Central memory CD8-positive, alpha-beta T cell (primary cell): ENCODE measurements around the gene TSPAN19.

Experiments
- ATAC-seq: fragments of 150-1000 bp; cut with Tn5 transposase; replicated peaks from 2 replicates; pipeline ENCODE4 v1.10.0; 2022; ENCODE audit warnings: mild to moderate bottlenecking, moderate FRiP score, moderate number of reproducible peaks; ENCODE audit not compliant: poor library complexity, severe bottlenecking; ENCODE audit errors: extremely low read depth
- DNase-seq, 2 donors: peaks; one replicate each; pipeline ENCODE4 v3.0.0; 2021; ENCODE audit warnings: low spot score in 2 of 2
- H3K27ac Mint-ChIP-seq: one replicate; pipeline ENCODE4 v1.8.0; 2022; ENCODE audit warnings: low read depth, mild to moderate bottlenecking, moderate library complexity, mixed read lengths
- H3K27me3 Mint-ChIP-seq: one replicate; pipeline ENCODE4 v1.8.0; 2022; ENCODE audit warnings: mixed read lengths
- H3K36me3 Mint-ChIP-seq: one replicate; pipeline ENCODE4 v1.8.0; 2022; ENCODE audit warnings: mild to moderate bottlenecking, moderate library complexity, mixed read lengths; ENCODE audit not compliant: insufficient read depth
- H3K4me1 Mint-ChIP-seq: one replicate; pipeline ENCODE4 v1.8.0; 2022; ENCODE audit warnings: mixed read lengths
- H3K4me3 Mint-ChIP-seq: one replicate; pipeline ENCODE4 v1.8.0; 2022; ENCODE audit warnings: mild to moderate bottlenecking, moderate library complexity, mixed read lengths
- H3K9me3 Mint-ChIP-seq: one replicate; pipeline ENCODE4 v1.8.0; 2022; ENCODE audit warnings: mixed read lengths

TSPAN19 gene

DNA sequence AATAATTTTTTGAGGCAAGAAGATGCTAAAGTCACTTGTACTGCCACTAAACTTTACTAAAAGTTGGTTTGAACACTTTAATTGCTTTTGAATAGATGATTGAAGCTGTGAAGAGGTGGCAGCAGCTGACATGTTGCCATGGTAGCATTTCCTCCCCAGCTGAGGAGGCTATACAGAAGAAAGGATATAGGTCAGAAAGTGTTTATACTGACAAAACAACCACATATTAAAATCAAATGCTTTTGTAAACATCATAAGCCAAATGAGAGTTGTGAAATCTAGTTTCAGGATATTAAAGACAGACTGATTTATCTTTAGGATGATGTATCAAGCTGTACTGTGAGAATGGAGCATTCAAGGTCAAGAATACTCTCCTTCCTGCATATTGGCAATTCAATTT is 41.7 kb downstream of the TSPAN19 start:
- Mint-ChIP-seq H3K27ac (no peak overlapping the region), H3K4me3 (no peak overlapping the region), H3K27me3 (no peaks in the 10 kb centered on the region), H3K4me1 (no peaks in the 10 kb centered on the region), H3K9me3 (peaks cover 12% of the 10 kb centered on the region), H3K36me3 (no peaks in the 10 kb centered on the region)
- DNase-seq (no peak), ATAC-seq (no peak)

DNA sequence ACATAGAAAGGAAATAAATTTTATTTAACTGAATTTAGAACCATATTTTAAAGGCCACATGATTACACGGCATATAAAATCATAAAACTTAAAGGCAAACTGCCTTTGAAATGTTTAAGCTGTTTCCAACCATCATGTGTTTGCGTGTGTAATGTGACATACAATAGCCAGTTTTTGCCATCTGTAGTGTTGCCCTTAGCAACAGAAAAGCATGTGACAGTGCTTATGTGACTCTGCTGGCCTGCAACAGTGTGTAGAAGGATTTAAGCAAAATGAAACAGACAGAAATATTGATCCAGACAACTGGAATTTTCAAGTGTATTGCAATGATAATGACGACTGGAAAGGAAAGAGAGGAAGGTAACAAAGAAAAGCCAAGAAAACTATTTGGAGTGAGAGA is 49.5 kb downstream of the TSPAN19 start:
- no peaks in the 10 kb centered on the region for H3K27me3 Mint-ChIP-seq
- no peak overlapping the region for H3K27ac Mint-ChIP-seq
- H3K9me3 Mint-ChIP-seq, result peaks cover 9% of the 10 kb centered on the region
- H3K4me1 Mint-ChIP-seq, result no peaks in the 10 kb centered on the region
- H3K4me3 Mint-ChIP-seq, result no peak overlapping the region
- ATAC-seq (no peak), DNase-seq (no peak)
- H3K36me3 Mint-ChIP-seq, result no peaks in the 10 kb centered on the region

DNA sequence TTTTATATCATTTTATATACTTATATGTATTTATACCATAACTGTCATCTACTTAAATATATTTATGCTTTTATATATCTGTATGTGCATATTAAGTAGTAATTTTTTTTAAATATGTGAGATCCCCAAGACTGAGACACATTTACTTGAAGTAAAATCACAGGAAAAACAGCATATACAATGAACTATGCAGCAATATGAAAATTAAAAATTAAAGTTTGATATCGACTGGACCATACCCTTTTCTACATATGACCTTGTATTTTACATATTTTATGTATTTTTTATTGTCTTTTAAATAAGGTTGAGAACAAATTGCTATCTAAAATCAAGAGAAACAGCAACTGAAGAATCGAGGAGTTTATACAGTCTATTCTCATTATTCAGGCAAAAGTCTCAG is 50.0 kb downstream of the TSPAN19 start:
- Mint-ChIP-seq H3K4me1 (no peaks in the 10 kb centered on the region), H3K27me3 (no peaks in the 10 kb centered on the region), H3K36me3 (no peaks in the 10 kb centered on the region), H3K9me3 (peaks cover 14% of the 10 kb centered on the region), H3K4me3 (no peak overlapping the region), H3K27ac (no peak overlapping the region)
- DNase-seq (no peak), ATAC-seq (no peak)

DNA sequence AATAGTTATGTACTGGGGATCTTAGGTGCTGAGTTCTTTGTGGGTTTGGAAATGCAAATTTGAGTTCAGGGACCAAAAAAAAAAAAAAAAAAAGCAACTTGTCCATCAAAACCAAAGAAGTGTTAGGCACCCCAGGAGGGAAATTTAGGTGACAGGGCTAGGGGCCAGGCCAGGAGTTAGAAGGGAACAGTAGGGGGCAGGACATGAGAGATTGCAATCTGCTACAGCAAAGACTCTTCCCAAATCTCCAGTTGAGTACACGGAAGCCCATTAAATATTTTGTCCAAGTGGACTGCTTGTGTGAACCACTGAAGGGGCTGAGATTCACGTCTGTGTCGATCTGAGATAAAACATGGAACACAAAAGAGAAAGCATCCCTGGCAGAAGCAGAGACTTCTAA is 52.8 kb downstream of the TSPAN19 start:
- H3K9me3 Mint-ChIP-seq, result peaks cover 14% of the 10 kb centered on the region
- no peak overlapping the region for H3K27ac Mint-ChIP-seq
- no peak for DNase-seq
- H3K36me3 Mint-ChIP-seq, result no peaks in the 10 kb centered on the region
- H3K27me3 Mint-ChIP-seq, result no peaks in the 10 kb centered on the region
- ATAC-seq, result no peak
- no peaks in the 10 kb centered on the region for H3K4me1 Mint-ChIP-seq
- no peak overlapping the region for H3K4me3 Mint-ChIP-seq

DNA sequence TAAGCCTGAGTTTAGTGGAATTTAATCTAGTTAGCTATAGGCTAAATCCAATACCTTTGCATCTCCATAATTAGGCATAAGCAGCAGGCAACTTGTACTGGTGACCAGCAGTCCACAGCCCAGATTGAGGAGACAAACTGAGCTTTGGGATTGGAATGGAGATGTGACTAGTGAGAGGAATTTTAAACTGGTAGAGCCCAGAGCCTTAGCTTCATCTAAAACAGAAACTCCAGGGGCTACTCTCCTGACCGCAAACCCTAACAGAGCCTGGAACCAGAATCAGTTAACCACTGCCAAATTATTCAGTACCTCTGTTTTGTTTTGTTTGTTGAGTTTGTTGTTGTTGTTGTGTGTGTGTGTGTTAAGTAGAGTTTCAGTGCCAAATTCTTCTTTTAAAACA is 53.2 kb downstream of the TSPAN19 start:
- no peaks in the 10 kb centered on the region for H3K36me3 Mint-ChIP-seq
- no peaks in the 10 kb centered on the region for H3K4me1 Mint-ChIP-seq
- H3K4me3 Mint-ChIP-seq, result no peak overlapping the region
- ATAC-seq (no peak), DNase-seq (no peak)
- no peaks in the 10 kb centered on the region for H3K27me3 Mint-ChIP-seq
- H3K27ac Mint-ChIP-seq, result no peak overlapping the region
- H3K9me3 Mint-ChIP-seq, result peaks cover 10% of the 10 kb centered on the region

DNA sequence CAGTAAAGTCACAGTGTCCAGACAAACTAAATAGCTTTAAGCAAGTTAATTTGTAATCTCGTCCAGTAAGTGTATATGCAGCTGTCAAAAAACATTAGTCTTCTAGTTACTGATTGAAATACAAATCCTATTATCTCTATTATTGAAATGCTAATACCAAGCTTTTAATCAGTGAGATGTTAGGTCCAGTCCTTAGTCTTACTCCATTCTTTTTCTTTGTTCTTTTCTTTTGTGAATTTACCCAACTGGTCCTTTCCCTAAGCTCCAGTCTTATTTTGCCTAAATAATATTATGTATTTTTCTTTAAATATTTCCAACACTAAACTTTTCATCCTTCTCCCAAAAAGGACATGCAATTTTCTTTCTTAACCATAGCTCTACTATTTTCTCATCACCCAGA is 57.2 kb downstream of the TSPAN19 start:
- Mint-ChIP-seq H3K4me3 (no peak overlapping the region), H3K27ac (no peak overlapping the region), H3K4me1 (no peaks in the 10 kb centered on the region), H3K9me3 (peaks cover 8% of the 10 kb centered on the region), H3K36me3 (no peaks in the 10 kb centered on the region), H3K27me3 (no peaks in the 10 kb centered on the region)
- no peak for ATAC-seq
- no peak for DNase-seq

DNA sequence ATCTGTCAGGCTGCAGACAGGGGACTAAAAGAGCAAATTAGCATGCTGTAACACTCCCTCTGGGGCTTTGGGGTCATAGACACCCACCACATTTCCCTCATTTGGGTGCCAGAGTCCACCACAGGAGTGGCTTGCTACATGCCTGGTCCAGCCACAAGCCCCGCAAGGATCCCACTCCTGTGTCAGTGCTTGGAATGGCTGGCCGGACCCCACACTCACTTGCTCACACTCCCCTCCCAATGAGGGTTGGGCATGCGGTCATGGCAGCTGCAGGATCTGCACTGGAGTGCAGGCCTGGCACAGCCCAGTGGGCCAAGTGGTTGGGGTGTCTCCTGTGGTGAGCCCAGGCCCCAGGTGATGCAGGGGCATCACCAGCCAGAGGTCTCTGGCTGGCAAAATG is 59.9 kb downstream of the TSPAN19 start:
- ATAC-seq, result no peak
- H3K36me3 Mint-ChIP-seq, result no peaks in the 10 kb centered on the region
- H3K9me3 Mint-ChIP-seq, result peaks cover 2% of the 10 kb centered on the region
- H3K4me3 Mint-ChIP-seq, result no peak overlapping the region
- no peak for DNase-seq
- H3K27me3 Mint-ChIP-seq, result no peaks in the 10 kb centered on the region
- no peak overlapping the region for H3K27ac Mint-ChIP-seq
- H3K4me1 Mint-ChIP-seq, result no peaks in the 10 kb centered on the region

DNA sequence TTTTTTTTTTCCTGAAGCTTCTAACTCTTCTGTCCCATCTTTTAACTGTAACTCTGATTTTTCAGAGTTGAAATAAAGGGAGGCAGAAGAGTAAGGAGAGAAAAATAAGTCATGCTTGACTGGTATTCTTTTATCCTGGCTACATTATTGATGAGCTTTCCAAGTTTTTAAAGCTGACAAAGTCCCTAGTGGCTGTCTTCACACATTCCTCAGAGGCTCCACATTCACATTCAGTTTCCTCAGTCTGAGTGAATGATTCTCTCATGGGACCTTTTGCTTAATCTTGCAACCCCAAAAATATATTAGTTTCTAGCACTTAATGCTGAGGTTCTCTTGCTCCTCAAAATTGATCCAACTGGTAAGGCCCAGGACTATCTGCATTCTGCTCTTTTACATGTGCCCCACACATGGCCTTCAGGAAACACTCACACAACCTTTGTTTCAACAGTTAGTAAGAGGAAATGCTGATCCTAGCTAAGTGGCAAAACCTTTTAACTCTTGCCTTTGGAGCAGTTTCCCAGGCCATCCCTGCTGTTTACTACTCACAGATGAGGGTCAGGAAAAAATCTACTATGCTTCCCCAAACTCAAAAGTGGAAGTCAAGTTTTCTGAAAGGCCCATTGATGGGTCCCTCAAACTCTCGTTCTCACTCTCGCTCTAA is 61.8 kb downstream of the TSPAN19 start:
- no peak overlapping the region for H3K27ac Mint-ChIP-seq
- no peaks in the 10 kb centered on the region for H3K4me1 Mint-ChIP-seq
- H3K36me3 Mint-ChIP-seq, result no peaks in the 10 kb centered on the region
- H3K4me3 Mint-ChIP-seq, result no peak overlapping the region
- no peak for DNase-seq
- H3K9me3 Mint-ChIP-seq, result no peaks in the 10 kb centered on the region
- H3K27me3 Mint-ChIP-seq, result no peaks in the 10 kb centered on the region
- ATAC-seq, result no peak

DNA sequence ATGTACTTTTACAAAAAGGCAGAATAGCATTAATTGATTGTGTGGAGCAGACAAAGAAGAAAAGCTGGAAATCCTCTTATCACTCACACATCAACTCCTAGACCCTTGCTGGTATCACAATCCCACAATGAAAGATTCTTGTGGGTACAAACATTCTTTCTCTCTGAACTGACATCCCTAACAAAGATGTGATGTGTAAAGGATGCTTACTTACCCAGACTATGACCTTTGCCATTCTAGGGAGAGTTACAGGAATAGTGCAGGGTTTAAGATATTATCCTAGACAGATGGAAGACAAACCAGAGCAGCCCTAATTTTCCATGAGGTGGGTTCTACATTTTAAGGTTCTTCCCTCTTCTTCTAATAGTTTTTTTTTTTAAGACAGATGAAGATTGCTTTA is 63.1 kb downstream of the TSPAN19 start:
- no peaks in the 10 kb centered on the region for H3K27me3 Mint-ChIP-seq

DNA sequence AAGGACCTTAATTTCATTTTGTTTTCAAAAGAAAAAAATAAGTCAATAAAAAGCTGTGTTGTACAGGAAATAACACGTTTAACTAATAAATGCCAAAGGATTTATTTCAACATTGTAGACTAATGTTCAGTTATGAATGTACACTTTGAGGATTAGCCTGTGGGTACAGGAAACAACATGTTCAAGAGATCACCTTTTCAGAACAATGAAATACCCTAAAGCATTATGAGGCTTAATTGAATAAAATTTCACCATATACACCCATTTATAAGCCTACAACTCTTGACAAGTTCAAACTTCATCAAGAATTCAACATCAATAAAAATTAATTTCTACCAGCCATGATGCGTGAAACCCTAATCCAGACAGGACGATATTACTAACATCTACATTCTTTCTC is 66.9 kb downstream of the TSPAN19 start:
- Mint-ChIP-seq H3K4me3 (no peak overlapping the region), H3K27me3 (no peaks in the 10 kb centered on the region), H3K36me3 (no peaks in the 10 kb centered on the region), H3K27ac (no peak overlapping the region), H3K9me3 (peaks cover 16% of the 10 kb centered on the region), H3K4me1 (no peaks in the 10 kb centered on the region)
- no peak for ATAC-seq
- DNase-seq, result no peak

More for the DNA sequence above, 63.1 kb downstream of the TSPAN19 start:
- no peaks in the 10 kb centered on the region for H3K36me3 Mint-ChIP-seq
- DNase-seq, result no peak
- peaks cover 2% of the 10 kb centered on the region for H3K9me3 Mint-ChIP-seq
- no peak for ATAC-seq
- H3K4me1 Mint-ChIP-seq, result no peaks in the 10 kb centered on the region
- no peak overlapping the region for H3K4me3 Mint-ChIP-seq
- H3K27ac Mint-ChIP-seq, result no peak overlapping the region
